ENCODE results near the gene HOXC12.

HOXC12 gene

DNA sequence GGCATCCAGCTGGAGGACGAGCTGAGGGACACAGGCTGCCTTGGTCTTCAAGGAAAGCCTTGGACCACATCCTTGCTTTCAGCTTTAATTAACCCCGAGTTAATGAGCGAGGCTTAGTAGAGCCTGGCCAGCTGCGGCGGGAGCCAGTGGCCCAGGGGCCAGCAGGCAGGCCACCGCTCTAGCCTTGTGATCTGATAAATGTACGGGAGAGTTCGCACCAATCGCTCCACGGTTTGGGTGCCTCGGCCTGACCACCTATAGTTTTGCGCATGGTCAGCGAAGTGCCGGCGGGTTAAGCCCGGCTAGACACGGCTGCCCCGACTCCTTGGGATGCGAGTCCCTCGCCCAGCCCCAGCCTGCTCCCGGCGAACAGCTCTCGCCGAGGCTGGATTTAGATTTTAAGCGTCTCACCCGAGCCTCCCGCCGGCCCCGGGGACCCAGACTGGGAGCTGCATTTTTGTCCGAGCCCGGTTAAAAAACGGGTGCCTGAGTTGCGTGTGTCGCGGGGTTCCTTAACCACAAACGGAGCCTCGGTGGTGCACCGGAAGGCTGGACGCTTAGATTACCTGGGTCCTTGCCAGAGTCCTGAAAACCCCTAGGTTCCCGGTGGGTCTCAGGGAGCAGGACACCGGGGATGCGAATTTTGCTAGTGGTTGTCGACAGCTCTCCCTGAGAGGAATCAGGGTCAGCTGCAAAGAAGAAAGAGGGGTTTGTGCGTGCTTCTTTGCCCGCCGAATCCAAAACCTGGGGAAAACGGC is 2.9 kb upstream of the HOXC12 start:
- Histone ChIP-seq H3K9ac (ENCODE audit: low read length) (no peak overlapping the region), H3K9me3 (ENCODE audit: low read length) (no peaks in the 10 kb centered on the region), H3K4me3 (ENCODE audit: low read depth, low read length, poor library complexity, severe bottlenecking) (no peak overlapping the region), H3K27me3 (ENCODE audit: insufficient read depth, low read length) (no peaks in the 10 kb centered on the region), H3F3A (ENCODE audit: insufficient read depth, low read length) (no peaks in the 10 kb centered on the region), H3K4me1 (ENCODE audit: insufficient read depth, low read length, severe bottlenecking) (no peaks in the 10 kb centered on the region), H3K9me2 (ENCODE audit: low read depth, low read length) (no peaks in the 10 kb centered on the region), H3K4me2 (ENCODE audit: low read length) (no peak overlapping the region), H3K36me3 (ENCODE audit: insufficient read depth, low read length) (no peaks in the 10 kb centered on the region), H3K79me2 (ENCODE audit: insufficient read depth, low read length) (no peaks in the 10 kb centered on the region), H4K20me1 (ENCODE audit: insufficient read depth, low read length) (no peaks in the 10 kb centered on the region), H2AFZ (ENCODE audit: low read length) (no peak overlapping the region), H3K27ac (ENCODE audit: low read depth, low read length, poor library complexity, severe bottlenecking) (no peak overlapping the region)
- TF ChIP-seq EZH2 (IDR thresholded peaks at IDR 0.05; ENCODE audit: borderline replicate concordance, low read length) = no peak
- TF ChIP-seq, protein P1, sequence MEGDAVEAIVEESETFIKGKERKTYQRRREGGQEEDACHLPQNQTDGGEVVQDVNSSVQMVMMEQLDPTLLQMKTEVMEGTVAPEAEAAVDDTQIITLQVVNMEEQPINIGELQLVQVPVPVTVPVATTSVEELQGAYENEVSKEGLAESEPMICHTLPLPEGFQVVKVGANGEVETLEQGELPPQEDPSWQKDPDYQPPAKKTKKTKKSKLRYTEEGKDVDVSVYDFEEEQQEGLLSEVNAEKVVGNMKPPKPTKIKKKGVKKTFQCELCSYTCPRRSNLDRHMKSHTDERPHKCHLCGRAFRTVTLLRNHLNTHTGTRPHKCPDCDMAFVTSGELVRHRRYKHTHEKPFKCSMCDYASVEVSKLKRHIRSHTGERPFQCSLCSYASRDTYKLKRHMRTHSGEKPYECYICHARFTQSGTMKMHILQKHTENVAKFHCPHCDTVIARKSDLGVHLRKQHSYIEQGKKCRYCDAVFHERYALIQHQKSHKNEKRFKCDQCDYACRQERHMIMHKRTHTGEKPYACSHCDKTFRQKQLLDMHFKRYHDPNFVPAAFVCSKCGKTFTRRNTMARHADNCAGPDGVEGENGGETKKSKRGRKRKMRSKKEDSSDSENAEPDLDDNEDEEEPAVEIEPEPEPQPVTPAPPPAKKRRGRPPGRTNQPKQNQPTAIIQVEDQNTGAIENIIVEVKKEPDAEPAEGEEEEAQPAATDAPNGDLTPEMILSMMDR (IDR thresholded peaks at IDR 0.05; ENCODE audit: low read length) = no peak

DNA sequence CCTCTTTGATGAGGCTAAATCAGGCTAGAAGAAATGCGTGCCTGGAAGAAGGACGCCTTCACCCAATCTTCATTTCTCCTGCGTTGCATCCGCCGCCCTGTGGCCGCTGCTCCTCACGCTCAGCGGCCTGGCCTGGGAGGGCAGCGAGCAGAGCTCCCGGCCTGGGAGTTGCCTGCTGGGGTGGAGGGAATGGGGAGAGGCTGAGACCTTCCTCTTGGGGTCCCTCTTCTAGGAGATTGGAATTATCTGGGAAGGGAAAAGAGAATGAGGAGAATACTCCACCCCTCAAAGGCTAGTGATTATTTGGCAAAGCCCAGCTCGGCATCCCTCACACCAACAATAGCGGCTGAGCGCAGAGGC is 2.4 kb upstream of the HOXC12 start:
- TF ChIP-seq EZH2 (IDR thresholded peaks at IDR 0.05; ENCODE audit: borderline replicate concordance, low read length) = no peak
- TF ChIP-seq, protein P1 (IDR thresholded peaks at IDR 0.05; ENCODE audit: low read length) = no peak
- Histone ChIP-seq H3K79me2 (ENCODE audit: insufficient read depth, low read length) (no peaks in the 10 kb centered on the region), H3K9me3 (ENCODE audit: low read length) (no peaks in the 10 kb centered on the region), H2AFZ (ENCODE audit: low read length) (no peak overlapping the region), H3F3A (ENCODE audit: insufficient read depth, low read length) (no peaks in the 10 kb centered on the region), H3K4me2 (ENCODE audit: low read length) (no peak overlapping the region), H3K4me1 (ENCODE audit: insufficient read depth, low read length, severe bottlenecking) (no peaks in the 10 kb centered on the region), H3K27ac (ENCODE audit: low read depth, low read length, poor library complexity, severe bottlenecking) (no peak overlapping the region), H3K36me3 (ENCODE audit: insufficient read depth, low read length) (no peaks in the 10 kb centered on the region), H3K27me3 (ENCODE audit: insufficient read depth, low read length) (no peaks in the 10 kb centered on the region), H3K9me2 (ENCODE audit: low read depth, low read length) (no peaks in the 10 kb centered on the region), H3K4me3 (ENCODE audit: low read depth, low read length, poor library complexity, severe bottlenecking) (no peak overlapping the region), H3K9ac (ENCODE audit: low read length) (no peak overlapping the region), H4K20me1 (ENCODE audit: insufficient read depth, low read length) (no peaks in the 10 kb centered on the region)

DNA sequence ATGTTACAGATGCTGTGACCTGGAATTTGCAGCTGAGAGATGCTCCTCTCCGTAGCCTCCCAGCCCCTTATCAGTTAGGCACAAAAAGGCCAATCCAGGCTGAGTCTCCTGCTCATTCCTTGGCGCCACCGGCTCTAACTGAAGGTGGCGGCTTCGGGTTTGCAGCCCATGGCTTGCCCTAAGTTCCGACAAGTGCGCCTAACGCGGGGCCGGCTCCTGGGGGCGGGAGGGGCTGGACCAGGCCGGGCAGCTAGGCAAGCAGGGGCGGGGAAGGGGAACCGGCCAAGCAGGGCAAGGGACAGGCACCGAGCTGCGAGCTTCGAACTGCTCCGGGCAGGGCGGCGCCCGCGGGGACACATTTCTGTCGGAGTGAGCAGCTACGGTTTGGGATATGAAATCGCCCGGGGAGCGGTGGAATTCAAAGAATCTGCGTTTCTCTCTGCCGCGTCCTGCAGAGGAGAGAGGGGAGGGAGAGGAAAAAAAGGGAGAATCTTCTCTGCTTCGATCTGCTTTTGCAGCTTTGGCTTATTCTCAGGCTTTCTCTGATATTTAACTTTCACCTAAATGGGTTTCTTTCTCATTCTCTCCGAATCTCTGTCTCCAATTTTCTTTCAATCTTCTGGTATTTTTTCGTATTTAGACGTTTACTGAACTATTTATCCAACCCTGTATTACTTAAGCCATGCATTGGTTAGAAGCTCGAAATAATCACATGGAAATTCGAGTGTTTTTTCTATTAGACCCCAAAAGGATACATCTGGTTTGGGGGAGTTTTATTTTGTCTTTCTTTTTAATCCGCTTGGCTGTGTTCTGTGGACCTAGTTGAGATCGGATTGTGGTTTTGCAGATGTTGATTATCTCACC is 1.6 kb upstream of the HOXC12 start:
- TF ChIP-seq, protein P1 (IDR thresholded peaks at IDR 0.05; ENCODE audit: low read length) = no peak
- TF ChIP-seq EZH2 (IDR thresholded peaks at IDR 0.05; ENCODE audit: borderline replicate concordance, low read length) = no peak
- no peaks in the 10 kb centered on the region for H4K20me1 ChIP-seq (ENCODE audit: insufficient read depth, low read length)
- H3K36me3 ChIP-seq (ENCODE audit: insufficient read depth, low read length) = no peaks in the 10 kb centered on the region
- H3F3A ChIP-seq (ENCODE audit: insufficient read depth, low read length) = no peaks in the 10 kb centered on the region
- H3K27ac ChIP-seq (ENCODE audit: low read depth, low read length, poor library complexity, severe bottlenecking) = no peak overlapping the region
- no peaks in the 10 kb centered on the region for H3K27me3 ChIP-seq (ENCODE audit: insufficient read depth, low read length)
- no peaks in the 10 kb centered on the region for H3K79me2 ChIP-seq (ENCODE audit: insufficient read depth, low read length)
- no peak overlapping the region for H2AFZ ChIP-seq (ENCODE audit: low read length)
- H3K4me3 ChIP-seq (ENCODE audit: low read depth, low read length, poor library complexity, severe bottlenecking) = no peak overlapping the region
- no peaks in the 10 kb centered on the region for H3K9me2 ChIP-seq (ENCODE audit: low read depth, low read length)
- no peaks in the 10 kb centered on the region for H3K4me1 ChIP-seq (ENCODE audit: insufficient read depth, low read length, severe bottlenecking)
- H3K4me2 ChIP-seq (ENCODE audit: low read length) = no peak overlapping the region
- H3K9ac ChIP-seq (ENCODE audit: low read length) = no peak overlapping the region
- no peaks in the 10 kb centered on the region for H3K9me3 ChIP-seq (ENCODE audit: low read length)

Data from OCI-LY1 (cell line).